Vagina (tissue), 2 donors: ENCODE measurements around the gene HERC2. TPM values are rescaled to one million over a fixed set of nuclear protein-coding genes. Genes with fewer than 3 reads are reported as not detected.
A peak's percentile ranks its signal among the peaks of the same experiment; 100 is the strongest.

ENCODE experiments used
- DNase-seq, 2 donors: peaks; one replicate each; pipeline ENCODE4 v3.0.0-alpha.2; 2017; ENCODE audit errors: extremely low spot score in 2 of 2
- H3K27ac ChIP-seq: fragments of 200-600 bp; sonication (generic); one replicate; pipeline ENCODE4 v1.5.1; 2019
- H3K27me3 ChIP-seq: fragments of 200-600 bp; sonication (generic); one replicate; pipeline ENCODE4 v1.5.1; 2019
- H3K36me3 ChIP-seq, 2 donors: fragments of 200-600 bp; sonication (generic); one replicate each; pipeline ENCODE4 v1.5.1; 2017 to 2019
- H3K4me1 ChIP-seq: fragments of 200-600 bp; sonication (generic); one replicate; pipeline ENCODE4 v1.5.1; 2019
- H3K4me3 ChIP-seq, 2 donors: fragments of 200-600 bp; sonication (generic); 1 replicate in 1 of 2; 2 replicates in 1 of 2; pipeline ENCODE4 v1.5.1; 2016 to 2019
- H3K9me3 ChIP-seq: fragments of 200-600 bp; sonication (generic); one replicate; pipeline ENCODE4 v1.5.1; 2019
- POLR2A ChIP-seq, 2 donors: fragments of 450-650 bp; IDR thresholded peaks; one replicate each; pipeline ENCODE4 v1.6.1; 2017; ENCODE audit warnings: antibody characterized with exemption in 2 of 2, mild to moderate bottlenecking in 2 of 2, moderate library complexity in 2 of 2
- POLR2AphosphoS5 ChIP-seq, 2 donors: sonication (generic); formaldehyde crosslinking; IDR thresholded peaks; one replicate each; pipeline ENCODE4 v1.9.0; 2017; ENCODE audit warnings: antibody characterized with exemption in 2 of 2, mild to moderate bottlenecking in 2 of 2, low read depth in 1 of 2; ENCODE audit not compliant: insufficient read depth in 1 of 2
- intact Hi-C: fragments of 100-400 bp; cut with DNase I; formaldehyde crosslinking; loops from one replicate; pipeline ENCODE4 v1.15.1; 2023
- total RNA-seq: library from RNA; depleted of rRNA; stranded (reverse); fragments of >200 nt; gene quantifications from one replicate; pipeline ENCODE4 v1.2.3, GENCODE V29; 2016
- TF ChIP-seq, protein P1 (sequence below), 3 experiments: fragments of 450-650 bp in 2 of 3; fragments of 200-600 bp in 1 of 3; sonication (generic) in 1 of 3; IDR thresholded peaks; one replicate each; pipeline ENCODE4 v1.5.1; 2017 to 2019; ENCODE audit warnings: antibody characterized with exemption in 3 of 3, mild to moderate bottlenecking in 2 of 3, moderate library complexity in 2 of 3

HERC2 gene
- total RNA-seq, 1 donor from 2014 or later: 45.2 TPM

DNA sequence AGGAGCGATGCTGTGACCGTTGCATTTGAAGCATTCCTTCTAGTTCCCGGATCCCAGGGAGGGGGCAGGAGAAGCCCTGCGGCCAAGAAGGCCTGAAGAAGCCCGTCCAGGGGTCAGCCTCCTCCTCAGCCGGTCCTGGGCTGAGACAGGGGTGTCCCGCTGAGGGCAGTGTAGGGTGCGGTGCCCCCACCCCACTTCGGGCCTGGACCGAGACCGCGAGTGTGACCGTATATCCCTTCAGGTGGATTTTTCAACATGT is 225.6 kb downstream of the HERC2 start:
- peak overlapping the region; percentile 41 to 52 for H3K4me3 ChIP-seq

DNA sequence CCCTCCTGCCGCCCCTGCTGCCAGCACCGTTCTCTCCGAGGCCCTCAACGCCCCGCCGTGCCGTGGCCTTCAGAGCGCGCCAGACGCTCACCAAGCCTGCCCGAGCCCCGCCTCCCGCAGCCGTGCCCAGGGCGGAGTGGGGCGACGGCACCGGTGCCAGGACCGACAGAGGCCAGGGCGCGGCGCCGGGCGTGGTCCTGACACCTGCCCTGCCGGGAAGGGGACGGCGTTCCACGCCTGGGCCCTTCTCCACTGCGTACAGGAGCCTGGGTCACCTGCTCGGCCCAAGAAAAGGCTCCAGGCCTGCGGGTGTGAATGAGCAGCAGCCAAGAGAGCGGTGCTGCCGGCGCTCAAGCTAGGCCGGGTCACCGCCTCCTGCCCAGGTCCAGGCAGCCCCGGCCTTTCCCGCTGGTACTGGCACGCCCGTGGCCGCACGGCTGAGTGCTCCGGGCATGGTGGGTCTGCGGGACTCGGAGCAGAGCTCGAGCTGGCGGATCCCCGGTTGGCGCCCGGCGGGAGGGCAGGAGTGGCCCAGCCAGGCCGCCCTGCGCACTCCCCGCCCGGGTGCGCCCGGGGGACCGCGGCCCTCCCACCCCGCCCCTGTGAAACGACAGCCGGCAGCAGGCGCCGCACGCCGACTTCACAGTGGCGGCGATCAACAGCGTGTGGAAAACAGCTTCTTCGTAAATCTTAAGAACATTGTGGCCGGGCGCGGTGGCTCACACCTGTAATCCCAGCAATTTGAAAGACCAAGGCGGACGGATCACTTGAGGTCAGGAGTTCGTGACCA is 227.1 kb downstream of the HERC2 start:
- Histone ChIP-seq H3K27ac (peak overlapping the region; percentile 54), H3K9me3 (peaks cover 7% of the 10 kb centered on the region), H3K36me3 (no peaks in the 10 kb centered on the region), H3K4me3 (peak overlapping the region; percentile 41 to 52), H3K4me1 (peaks cover 47% of the 10 kb centered on the region), H3K27me3 (no peaks in the 10 kb centered on the region)
- DNase-seq: no peak
- TF ChIP-seq POLR2AphosphoS5 (IDR thresholded peaks at IDR 0.05; ENCODE audit: insufficient read depth in 1 of 2, low read depth in 1 of 2): peak in 1 of 2 donors; percentile 40
- TF ChIP-seq, protein P1, sequence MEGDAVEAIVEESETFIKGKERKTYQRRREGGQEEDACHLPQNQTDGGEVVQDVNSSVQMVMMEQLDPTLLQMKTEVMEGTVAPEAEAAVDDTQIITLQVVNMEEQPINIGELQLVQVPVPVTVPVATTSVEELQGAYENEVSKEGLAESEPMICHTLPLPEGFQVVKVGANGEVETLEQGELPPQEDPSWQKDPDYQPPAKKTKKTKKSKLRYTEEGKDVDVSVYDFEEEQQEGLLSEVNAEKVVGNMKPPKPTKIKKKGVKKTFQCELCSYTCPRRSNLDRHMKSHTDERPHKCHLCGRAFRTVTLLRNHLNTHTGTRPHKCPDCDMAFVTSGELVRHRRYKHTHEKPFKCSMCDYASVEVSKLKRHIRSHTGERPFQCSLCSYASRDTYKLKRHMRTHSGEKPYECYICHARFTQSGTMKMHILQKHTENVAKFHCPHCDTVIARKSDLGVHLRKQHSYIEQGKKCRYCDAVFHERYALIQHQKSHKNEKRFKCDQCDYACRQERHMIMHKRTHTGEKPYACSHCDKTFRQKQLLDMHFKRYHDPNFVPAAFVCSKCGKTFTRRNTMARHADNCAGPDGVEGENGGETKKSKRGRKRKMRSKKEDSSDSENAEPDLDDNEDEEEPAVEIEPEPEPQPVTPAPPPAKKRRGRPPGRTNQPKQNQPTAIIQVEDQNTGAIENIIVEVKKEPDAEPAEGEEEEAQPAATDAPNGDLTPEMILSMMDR (IDR thresholded peaks at IDR 0.05): no peak
- intact Hi-C loops: no loop called here

More for the DNA sequence above, 225.6 kb downstream of the HERC2 start:
- TF ChIP-seq, protein P1 (IDR thresholded peaks at IDR 0.05): no peak
- TF ChIP-seq POLR2AphosphoS5 (IDR thresholded peaks at IDR 0.05; ENCODE audit: insufficient read depth in 1 of 2, low read depth in 1 of 2): no peak
- no peak for TF ChIP-seq POLR2A (IDR thresholded peaks at IDR 0.05)
- Histone ChIP-seq H3K9me3 (peaks cover 3% of the 10 kb centered on the region), H3K27ac (peak overlapping the region; percentile 54), H3K36me3 (no peaks in the 10 kb centered on the region), H3K27me3 (no peaks in the 10 kb centered on the region), H3K4me1 (peaks cover 47% of the 10 kb centered on the region)
- intact Hi-C loops: no loop called here
- no peak for DNase-seq

DNA sequence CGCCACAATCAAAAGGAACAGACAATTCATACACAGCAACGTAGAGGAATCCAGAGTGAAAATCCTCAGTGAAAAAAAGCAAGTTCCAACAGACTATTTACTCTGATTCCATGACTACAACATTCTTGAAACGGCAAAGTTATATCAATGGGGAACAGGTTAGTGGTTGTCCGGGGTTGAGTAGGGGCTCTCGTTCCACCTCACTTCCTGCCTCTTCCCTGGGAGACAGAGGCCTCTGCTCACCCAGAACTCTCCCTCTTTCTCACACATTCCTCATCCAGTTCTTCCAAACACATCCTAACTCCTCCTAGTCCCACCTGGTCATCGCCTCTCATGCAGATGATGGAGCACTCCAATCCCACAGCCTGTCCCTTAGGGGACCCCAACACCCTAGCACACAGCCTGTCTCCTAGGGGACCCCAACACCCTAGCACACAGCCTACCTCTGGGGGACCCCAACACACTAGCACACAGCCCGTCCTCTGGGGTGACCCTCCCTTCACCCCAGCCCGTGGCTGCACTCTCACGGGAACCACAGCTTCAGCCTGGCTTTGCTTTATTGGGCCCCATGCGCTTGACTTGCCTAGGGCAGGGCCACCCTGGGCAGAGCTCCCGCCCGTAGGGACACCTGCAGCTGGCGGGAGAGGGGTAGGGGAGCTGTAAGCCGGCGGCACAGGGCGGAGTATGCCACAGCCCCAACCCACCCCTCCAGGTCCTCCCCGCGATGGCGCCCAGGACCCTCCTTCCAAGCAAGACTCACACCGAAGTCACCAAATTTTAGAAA is 228.0 kb downstream of the HERC2 start:
- H3K9me3 ChIP-seq: peaks cover 7% of the 10 kb centered on the region
- peaks cover 38% of the 10 kb centered on the region for H3K4me1 ChIP-seq
- no peak overlapping the region for H3K27ac ChIP-seq
- no peaks in the 10 kb centered on the region for H3K36me3 ChIP-seq
- no peaks in the 10 kb centered on the region for H3K27me3 ChIP-seq
- DNase-seq: no peak
- intact Hi-C loops: no loop called here
- TF ChIP-seq POLR2AphosphoS5 (IDR thresholded peaks at IDR 0.05; ENCODE audit: insufficient read depth in 1 of 2, low read depth in 1 of 2) (no peak), POLR2A (IDR thresholded peaks at IDR 0.05) (no peak)
- TF ChIP-seq, protein P1 (IDR thresholded peaks at IDR 0.05): no peak
- H3K4me3 ChIP-seq: peak overlapping the region; percentile 41 to 52

DNA sequence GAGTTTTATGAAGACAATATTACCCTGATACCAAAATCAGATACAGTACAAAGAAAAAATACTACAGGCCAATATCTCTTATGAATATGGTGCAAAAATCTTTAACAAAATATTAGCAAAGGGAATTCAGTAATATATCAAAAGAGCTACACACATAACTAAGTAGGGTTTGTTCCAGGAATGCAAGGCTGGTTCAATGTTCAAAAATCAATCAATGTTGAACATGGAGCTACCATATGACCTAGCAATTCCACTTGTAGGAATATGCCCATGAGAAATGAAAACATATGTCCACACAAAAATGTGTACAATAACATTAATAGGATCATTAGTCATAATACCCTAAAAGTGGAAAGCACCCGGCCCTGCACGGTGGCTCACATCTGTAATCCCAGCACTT is 230.7 kb downstream of the HERC2 start:
- no peaks in the 10 kb centered on the region for H3K27me3 ChIP-seq
- TF ChIP-seq, protein P1 (IDR thresholded peaks at IDR 0.05): no peak
- TF ChIP-seq POLR2A (IDR thresholded peaks at IDR 0.05) (no peak), POLR2AphosphoS5 (IDR thresholded peaks at IDR 0.05; ENCODE audit: insufficient read depth in 1 of 2, low read depth in 1 of 2) (no peak)
- intact Hi-C loops: no loop called here

More for the DNA sequence above, 230.7 kb downstream of the HERC2 start:
- Histone ChIP-seq H3K36me3 (no peaks in the 10 kb centered on the region), H3K4me3 (no peak overlapping the region), H3K9me3 (peaks cover 7% of the 10 kb centered on the region), H3K27ac (no peak overlapping the region), H3K4me1 (peaks cover 21% of the 10 kb centered on the region)
- DNase-seq: no peak
